ENCODE data around the gene ERBB4. TPM values are rescaled to one million over a fixed set of nuclear protein-coding genes. Genes with fewer than 3 reads are reported as not detected.

The ERBB4 gene
- total and polyA plus RNA-seq, 7 donors = under 0.01 to 0.33 (median 0.08) TPM; not detected in 1

DNA sequence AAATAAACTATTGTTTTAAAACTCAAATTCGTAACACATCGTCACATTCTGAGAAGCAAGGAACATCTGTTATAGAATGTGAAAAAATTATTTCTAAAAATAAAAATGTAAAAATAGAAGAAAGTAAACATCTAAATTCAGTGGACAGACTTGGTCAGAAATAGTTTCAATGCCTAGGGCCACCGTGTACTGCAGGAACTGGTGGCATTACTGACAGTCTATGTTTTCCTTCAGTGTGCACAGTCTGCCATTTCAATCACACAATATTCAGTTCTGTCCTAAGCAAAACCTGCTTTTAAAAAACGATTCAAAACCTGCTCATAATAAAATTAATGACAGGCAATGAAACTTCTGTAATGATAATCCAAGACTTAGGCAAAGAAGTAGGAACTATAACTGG, 190.1 kb downstream of the ERBB4 start:
- Histone ChIP-seq H3K9me3 (no peaks in the 10 kb centered on the region), H3K4me3 (no peak overlapping the region), H3K36me3 (no peaks in the 10 kb centered on the region), H3K4me1 (no peaks in the 10 kb centered on the region), H3K27me3 (no peaks in the 10 kb centered on the region), H3K27ac (no peak overlapping the region)
- 63 to 77% methylated on average over 4 of the region's 4 CpGs for WGBS, 2 donors
- intact Hi-C loops (cut with DNase I) = no loop called here
- no peak for DNase-seq
- TF ChIP-seq EP300 (IDR thresholded peaks at IDR 0.05) (no peak), POLR2AphosphoS5 (IDR thresholded peaks at IDR 0.05) (no peak)
- TF ChIP-seq, protein P1, sequence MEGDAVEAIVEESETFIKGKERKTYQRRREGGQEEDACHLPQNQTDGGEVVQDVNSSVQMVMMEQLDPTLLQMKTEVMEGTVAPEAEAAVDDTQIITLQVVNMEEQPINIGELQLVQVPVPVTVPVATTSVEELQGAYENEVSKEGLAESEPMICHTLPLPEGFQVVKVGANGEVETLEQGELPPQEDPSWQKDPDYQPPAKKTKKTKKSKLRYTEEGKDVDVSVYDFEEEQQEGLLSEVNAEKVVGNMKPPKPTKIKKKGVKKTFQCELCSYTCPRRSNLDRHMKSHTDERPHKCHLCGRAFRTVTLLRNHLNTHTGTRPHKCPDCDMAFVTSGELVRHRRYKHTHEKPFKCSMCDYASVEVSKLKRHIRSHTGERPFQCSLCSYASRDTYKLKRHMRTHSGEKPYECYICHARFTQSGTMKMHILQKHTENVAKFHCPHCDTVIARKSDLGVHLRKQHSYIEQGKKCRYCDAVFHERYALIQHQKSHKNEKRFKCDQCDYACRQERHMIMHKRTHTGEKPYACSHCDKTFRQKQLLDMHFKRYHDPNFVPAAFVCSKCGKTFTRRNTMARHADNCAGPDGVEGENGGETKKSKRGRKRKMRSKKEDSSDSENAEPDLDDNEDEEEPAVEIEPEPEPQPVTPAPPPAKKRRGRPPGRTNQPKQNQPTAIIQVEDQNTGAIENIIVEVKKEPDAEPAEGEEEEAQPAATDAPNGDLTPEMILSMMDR (IDR thresholded peaks at IDR 0.05) = no peak

DNA sequence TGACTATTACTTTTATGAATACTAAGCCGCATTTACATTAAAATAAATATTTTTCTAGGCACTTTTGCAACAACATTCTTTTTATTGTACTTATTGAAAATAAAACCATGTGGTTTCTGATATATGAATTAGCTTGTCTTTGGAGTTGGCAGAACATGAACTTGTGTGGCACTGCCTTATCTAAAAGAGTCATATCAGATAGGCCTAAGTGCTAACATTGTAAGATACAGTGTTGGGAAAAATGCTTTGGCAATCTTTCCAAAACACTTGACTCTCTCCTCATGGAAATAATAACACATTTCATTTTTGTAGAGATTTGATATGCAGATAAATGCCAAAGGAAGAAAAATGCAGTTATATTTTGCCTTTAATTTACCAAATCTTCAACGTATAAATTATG, 191.7 kb downstream of the ERBB4 start:
- Histone ChIP-seq H3K27ac (no peak overlapping the region), H3K9me3 (no peaks in the 10 kb centered on the region), H3K4me1 (no peaks in the 10 kb centered on the region), H3K36me3 (no peaks in the 10 kb centered on the region), H3K27me3 (no peaks in the 10 kb centered on the region), H3K4me3 (no peak overlapping the region)
- DNase-seq = no peak
- intact Hi-C loops (cut with DNase I) = no loop called here
- WGBS, 2 donors = 42 to 44% methylated on average over 2 of the region's 2 CpGs
- TF ChIP-seq, protein P1 (IDR thresholded peaks at IDR 0.05) = no peak

DNA sequence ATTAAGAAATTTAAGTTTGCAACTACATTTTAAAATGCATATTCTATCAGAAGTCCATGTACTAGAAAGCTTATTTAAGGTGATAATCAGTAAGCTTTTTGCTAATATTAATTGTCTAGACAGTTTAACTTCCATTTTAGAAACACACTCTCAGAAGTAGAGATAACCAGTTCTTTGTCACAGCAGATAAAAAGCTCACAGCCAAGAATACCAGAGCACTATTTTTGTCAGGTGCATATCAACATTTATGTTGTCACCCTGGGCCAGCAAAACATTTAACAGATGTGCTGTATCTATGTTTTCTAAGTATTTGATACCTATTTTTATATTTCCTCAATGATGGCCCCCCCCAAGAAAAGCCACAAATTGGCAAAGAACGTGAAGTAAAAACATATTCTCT, 192.6 kb downstream of the ERBB4 start:
- DNase-seq = no peak
- Histone ChIP-seq H3K27ac (no peak overlapping the region), H3K4me1 (no peaks in the 10 kb centered on the region), H3K36me3 (no peaks in the 10 kb centered on the region), H3K4me3 (no peak overlapping the region), H3K9me3 (no peaks in the 10 kb centered on the region), H3K27me3 (no peaks in the 10 kb centered on the region)
- intact Hi-C loops (cut with DNase I) = no loop called here
- TF ChIP-seq POLR2AphosphoS5 (IDR thresholded peaks at IDR 0.05) (no peak), EP300 (IDR thresholded peaks at IDR 0.05) (no peak), POLR2A (IDR thresholded peaks at IDR 0.05) (no peak)
- TF ChIP-seq, protein P1 (IDR thresholded peaks at IDR 0.05) = no peak
- WGBS, 2 donors = 0% methylated on average over 1 of the region's 1 CpG

DNA sequence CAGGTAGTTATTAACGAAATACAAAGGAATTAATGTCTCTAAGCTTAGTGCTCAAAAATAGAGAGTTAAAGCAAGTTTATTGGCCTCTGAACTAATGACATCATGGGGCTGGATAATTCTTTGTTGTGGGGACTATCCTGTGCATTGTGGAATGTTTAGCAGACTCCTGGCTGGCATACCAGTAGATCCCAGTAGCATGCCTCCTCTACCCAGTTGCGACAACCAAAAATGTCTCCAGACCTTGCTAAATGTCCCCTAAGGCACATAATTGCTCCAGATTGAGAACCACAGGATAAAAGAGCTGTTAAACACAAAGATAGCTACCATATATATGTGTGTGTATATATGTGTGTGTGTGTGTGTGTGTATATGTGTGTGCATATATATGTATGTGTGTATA, 194.5 kb downstream of the ERBB4 start:
- Histone ChIP-seq H3K36me3 (no peaks in the 10 kb centered on the region), H3K4me1 (no peaks in the 10 kb centered on the region), H3K27me3 (no peaks in the 10 kb centered on the region), H3K27ac (no peak overlapping the region), H3K9me3 (no peaks in the 10 kb centered on the region), H3K4me3 (no peak overlapping the region)
- 87 to 89% methylated on average over 2 of the region's 2 CpGs for WGBS, 2 donors
- DNase-seq = no peak
- intact Hi-C loops (cut with DNase I) = no loop called here
- TF ChIP-seq POLR2A (IDR thresholded peaks at IDR 0.05) = no peak
- TF ChIP-seq, protein P1 (IDR thresholded peaks at IDR 0.05) = no peak
- TF ChIP-seq POLR2AphosphoS5 (IDR thresholded peaks at IDR 0.05) = no peak
- TF ChIP-seq EP300 (IDR thresholded peaks at IDR 0.05) = no peak

DNA sequence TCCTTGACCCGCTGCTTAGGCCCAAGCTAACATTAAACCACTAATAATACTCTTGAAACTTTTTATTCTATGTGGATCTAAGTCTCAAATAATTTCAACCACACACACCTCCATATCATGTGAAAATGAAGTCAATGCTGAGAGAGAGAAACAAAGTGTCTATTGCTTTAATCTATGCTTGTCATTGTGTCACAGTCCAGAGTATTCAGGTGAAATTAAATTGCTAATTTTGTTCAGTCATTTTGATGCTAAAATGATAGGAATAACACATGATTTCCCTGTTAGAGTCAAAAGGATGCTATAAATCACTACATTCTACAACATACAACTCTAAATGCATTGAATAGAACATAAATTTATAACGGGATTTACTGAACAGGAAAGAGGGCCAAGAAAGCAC, 195.4 kb downstream of the ERBB4 start:
- H3K36me3 ChIP-seq = no peaks in the 10 kb centered on the region
- intact Hi-C loops (cut with DNase I) = no loop called here

More for the DNA sequence above, 195.4 kb downstream of the ERBB4 start:
- no peak overlapping the region for H3K27ac ChIP-seq
- H3K4me3 ChIP-seq = no peak overlapping the region
- no peaks in the 10 kb centered on the region for H3K9me3 ChIP-seq
- TF ChIP-seq, protein P1 (IDR thresholded peaks at IDR 0.05) = no peak
- no peaks in the 10 kb centered on the region for H3K27me3 ChIP-seq
- no peak for DNase-seq
- 80 to 81% methylated on average over 2 of the region's 2 CpGs for WGBS, 2 donors
- no peaks in the 10 kb centered on the region for H3K4me1 ChIP-seq
